ENCODE data around the gene KCNG3. TPM values are rescaled to one million over a fixed set of nuclear protein-coding genes. Genes with fewer than 3 reads are reported as not detected.

Gene KCNG3
- total RNA-seq, 2 experiments from 2014 or later = 0.04 to 0.12 TPM

GRCh38 chr2:42443718-42444399 lies 49.9 kb downstream of the KCNG3 start:
- H3K4me3 Mint-ChIP-seq = no peak overlapping the region
- H3K9me3 Mint-ChIP-seq = no peaks in the 10 kb centered on the region
- CTCF ChIA-PET = no interaction called here
- H3K27ac Mint-ChIP-seq = no peak overlapping the region
- POLR2A ChIA-PET = no interaction called here
- no peaks in the 10 kb centered on the region for H3K27me3 Mint-ChIP-seq
- H3K36me3 Mint-ChIP-seq (ENCODE audit: low read depth) = no peaks in the 10 kb centered on the region
- H3K4me1 Mint-ChIP-seq = no peaks in the 10 kb centered on the region
- no peak for DNase-seq

- no peak overlapping the region for H3K4me3 Mint-ChIP-seq
- H3K36me3 Mint-ChIP-seq (ENCODE audit: low read depth) = no peaks in the 10 kb centered on the region
- H3K27ac Mint-ChIP-seq = no peak overlapping the region
- CTCF ChIA-PET = no interaction called here
- H3K9me3 Mint-ChIP-seq = no peaks in the 10 kb centered on the region
- no peaks in the 10 kb centered on the region for H3K27me3 Mint-ChIP-seq
- no peaks in the 10 kb centered on the region for H3K4me1 Mint-ChIP-seq
- POLR2A ChIA-PET = no interaction called here
- DNase-seq = no peak
These were observed 51.0 kb downstream of the KCNG3 start for GRCh38 chr2:42442774-42443173.

GRCh38 chr2:42438685-42439084 lies 55.1 kb downstream of the KCNG3 start:
- Mint-ChIP-seq H3K27me3 (peaks cover 3% of the 10 kb centered on the region), H3K9me3 (no peaks in the 10 kb centered on the region), H3K27ac (no peak overlapping the region), H3K4me1 (no peaks in the 10 kb centered on the region), H3K4me3 (no peak overlapping the region), H3K36me3 (ENCODE audit: low read depth) (no peaks in the 10 kb centered on the region)
- POLR2A ChIA-PET = no interaction called here
- CTCF ChIA-PET = no interaction called here
- DNase-seq = no peak

GRCh38 chr2:42436370-42436769 lies 57.4 kb downstream of the KCNG3 start:
- Mint-ChIP-seq H3K36me3 (ENCODE audit: low read depth) (no peaks in the 10 kb centered on the region), H3K9me3 (no peaks in the 10 kb centered on the region), H3K4me1 (no peaks in the 10 kb centered on the region), H3K27me3 (peaks cover 3% of the 10 kb centered on the region), H3K4me3 (no peak overlapping the region), H3K27ac (no peak overlapping the region)
- no peak for DNase-seq
- ChIA-PET CTCF (interaction anchor here (0.6 kb wide), 1 partner anchor 79 kb away, joined by 3 read pairs; no protein-coding TSS in a partner anchor), POLR2A (no interaction called here)

- Mint-ChIP-seq H3K27ac (no peak overlapping the region), H3K27me3 (peaks cover 3% of the 10 kb centered on the region), H3K9me3 (no peaks in the 10 kb centered on the region), H3K4me3 (no peak overlapping the region), H3K4me1 (no peaks in the 10 kb centered on the region), H3K36me3 (ENCODE audit: low read depth) (no peaks in the 10 kb centered on the region)
- ChIA-PET CTCF (interaction anchor here (0.6 kb wide), 1 partner anchor 79 kb away, joined by 3 read pairs; no protein-coding TSS in a partner anchor), POLR2A (no interaction called here)
- DNase-seq = no peak
These were observed 58.2 kb downstream of the KCNG3 start for GRCh38 chr2:42435628-42436027.

- no peaks in the 10 kb centered on the region for H3K9me3 Mint-ChIP-seq
- H3K36me3 Mint-ChIP-seq (ENCODE audit: low read depth) = no peaks in the 10 kb centered on the region
- no peaks in the 10 kb centered on the region for H3K4me1 Mint-ChIP-seq
- DNase-seq = no peak
- no peak overlapping the region for H3K27ac Mint-ChIP-seq
- ChIA-PET POLR2A (no interaction called here), CTCF (no interaction called here)
- H3K4me3 Mint-ChIP-seq = no peak overlapping the region
- H3K27me3 Mint-ChIP-seq = peaks cover 3% of the 10 kb centered on the region
These were observed 63.6 kb downstream of the KCNG3 start for GRCh38 chr2:42430188-42430587.

- ChIA-PET CTCF (no interaction called here), POLR2A (no interaction called here)
These were observed 64.4 kb downstream of the KCNG3 start for GRCh38 chr2:42429352-42429751.

GRCh38 chr2:42425697-42426096 lies 68.1 kb downstream of the KCNG3 start:
- Mint-ChIP-seq H3K4me3 (no peak overlapping the region), H3K27me3 (no peaks in the 10 kb centered on the region), H3K9me3 (no peaks in the 10 kb centered on the region), H3K4me1 (peaks cover 5% of the 10 kb centered on the region), H3K36me3 (ENCODE audit: low read depth) (no peaks in the 10 kb centered on the region), H3K27ac (no peak overlapping the region)
- no peak for DNase-seq
- ChIA-PET CTCF (no interaction called here), POLR2A (no interaction called here)

More at GRCh38 chr2:42429352-42429751, 64.4 kb downstream of the KCNG3 start:
- Mint-ChIP-seq H3K27ac (no peak overlapping the region), H3K9me3 (no peaks in the 10 kb centered on the region), H3K4me3 (no peak overlapping the region), H3K4me1 (no peaks in the 10 kb centered on the region), H3K27me3 (no peaks in the 10 kb centered on the region), H3K36me3 (ENCODE audit: low read depth) (no peaks in the 10 kb centered on the region)
- no peak for DNase-seq

GRCh38 chr2:42424033-42424432 lies 69.7 kb downstream of the KCNG3 start:
- H3K4me1 Mint-ChIP-seq = peaks cover 9% of the 10 kb centered on the region
- H3K27ac Mint-ChIP-seq = no peak overlapping the region
- H3K4me3 Mint-ChIP-seq = no peak overlapping the region
- no peaks in the 10 kb centered on the region for H3K36me3 Mint-ChIP-seq (ENCODE audit: low read depth)
- H3K9me3 Mint-ChIP-seq = no peaks in the 10 kb centered on the region
- ChIA-PET POLR2A (no interaction called here), CTCF (no interaction called here)
- no peaks in the 10 kb centered on the region for H3K27me3 Mint-ChIP-seq
- DNase-seq = no peak

GRCh38 chr2:42421601-42422239 lies 72.1 kb downstream of the KCNG3 start:
- no peak overlapping the region for H3K4me3 Mint-ChIP-seq
- POLR2A ChIA-PET = no interaction called here
- DNase-seq = no peak
- peaks cover 9% of the 10 kb centered on the region for H3K4me1 Mint-ChIP-seq
- no peaks in the 10 kb centered on the region for H3K27me3 Mint-ChIP-seq
- CTCF ChIA-PET = interaction anchor here (0.9 kb wide), 1 partner anchor 14 kb away, joined by 3 read pairs; no protein-coding TSS in a partner anchor
- H3K9me3 Mint-ChIP-seq = no peaks in the 10 kb centered on the region
- H3K27ac Mint-ChIP-seq = no peak overlapping the region
- no peaks in the 10 kb centered on the region for H3K36me3 Mint-ChIP-seq (ENCODE audit: low read depth)

GRCh38 chr2:42421157-42421485 lies 72.7 kb downstream of the KCNG3 start:
- ChIA-PET POLR2A (no interaction called here), CTCF (interaction anchor here (0.7 kb wide), 2 partner anchors 251 to 1919 kb away, joined by 3 to 5 read pairs; no protein-coding TSS in a partner anchor)
- H3K4me1 Mint-ChIP-seq = peaks cover 9% of the 10 kb centered on the region
- H3K27me3 Mint-ChIP-seq = no peaks in the 10 kb centered on the region
- H3K9me3 Mint-ChIP-seq = no peaks in the 10 kb centered on the region
- no peak overlapping the region for H3K4me3 Mint-ChIP-seq
- no peak overlapping the region for H3K27ac Mint-ChIP-seq
- H3K36me3 Mint-ChIP-seq (ENCODE audit: low read depth) = no peaks in the 10 kb centered on the region
- DNase-seq = no peak

GRCh38 chr2:42414648-42415047 lies 79.1 kb downstream of the KCNG3 start:
- H3K27ac Mint-ChIP-seq = no peak overlapping the region
- peaks cover 23% of the 10 kb centered on the region for H3K9me3 Mint-ChIP-seq
- POLR2A ChIA-PET = no interaction called here
- H3K27me3 Mint-ChIP-seq = peaks cover 2% of the 10 kb centered on the region
- H3K36me3 Mint-ChIP-seq (ENCODE audit: low read depth) = peaks cover 2% of the 10 kb centered on the region
- no peak for DNase-seq
- CTCF ChIA-PET = interaction anchor here (0.6 kb wide), 1 partner anchor 327 kb away, joined by 5 read pairs; no protein-coding TSS in a partner anchor
- no peak overlapping the region for H3K4me3 Mint-ChIP-seq
- H3K4me1 Mint-ChIP-seq = no peaks in the 10 kb centered on the region

- peaks cover 23% of the 10 kb centered on the region for H3K9me3 Mint-ChIP-seq
- DNase-seq = no peak
- peaks cover 2% of the 10 kb centered on the region for H3K27me3 Mint-ChIP-seq
- POLR2A ChIA-PET = no interaction called here
- CTCF ChIA-PET = no interaction called here
- H3K27ac Mint-ChIP-seq = no peak overlapping the region
- no peaks in the 10 kb centered on the region for H3K4me1 Mint-ChIP-seq
- H3K4me3 Mint-ChIP-seq = no peak overlapping the region
- peaks cover 2% of the 10 kb centered on the region for H3K36me3 Mint-ChIP-seq (ENCODE audit: low read depth)
These were observed 79.6 kb downstream of the KCNG3 start for GRCh38 chr2:42414158-42414557.

All from activated CD4-positive, alpha-beta T cell treated with anti-CD3 and anti-CD28 coated beads, Interleukin-2, amount 10 ng/mL, durations not matched to agents 7 days and 5 days (primary cell).